ENCODE data around the gene VPS13A.
"Not testable (repeated sequence)": the region's sequence is repeated elsewhere in the genome, so short reads cannot be mapped to it uniquely, and the experiment has no call there.

Gene VPS13A

GRCh38 chr9:77261605-77262004 lies 84.3 kb downstream of the VPS13A start:
- Histone ChIP-seq H3K36me3 (ENCODE audit: control insufficient read depth, low read depth, low read length) (no peaks in the 10 kb centered on the region), H3K4me3 (ENCODE audit: low read length) (no peak overlapping the region), H3K9ac (ENCODE audit: low read length) (no peak overlapping the region), H3K9me3 (ENCODE audit: control insufficient read depth, low read depth, low read length) (no peaks in the 10 kb centered on the region), H3K27ac (ENCODE audit: low read length) (no peak overlapping the region), H3K27me3 (ENCODE audit: control insufficient read depth, insufficient read depth, low read length) (no peaks in the 10 kb centered on the region), H3K4me1 (ENCODE audit: control insufficient read depth, low read depth, low read length) (no peaks in the 10 kb centered on the region)

DNA sequence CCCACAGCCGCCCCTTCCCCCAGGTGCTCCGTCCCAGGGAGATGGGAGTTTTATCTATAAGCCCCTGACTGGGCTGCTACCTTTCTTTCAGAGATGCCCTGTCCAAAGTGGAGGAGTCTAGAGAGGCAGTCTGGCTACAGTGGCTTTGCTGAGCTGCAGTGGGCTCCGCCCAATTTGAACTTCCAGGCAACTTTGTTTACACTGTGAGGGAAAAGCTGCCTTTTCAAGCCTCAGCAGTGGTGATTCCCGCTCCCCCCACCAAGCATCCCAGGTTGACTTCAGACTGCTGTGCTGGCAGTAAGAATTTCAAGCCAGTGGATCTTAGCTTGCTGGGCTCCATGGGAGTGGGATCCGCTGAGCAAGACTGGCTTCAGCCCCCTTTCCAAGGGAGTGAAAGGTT lies 90.4 kb downstream of the VPS13A start:
- not testable (repeated sequence) for H3K36me3 ChIP-seq (ENCODE audit: control insufficient read depth, low read depth, low read length); H3K9ac ChIP-seq (ENCODE audit: low read length)

DNA sequence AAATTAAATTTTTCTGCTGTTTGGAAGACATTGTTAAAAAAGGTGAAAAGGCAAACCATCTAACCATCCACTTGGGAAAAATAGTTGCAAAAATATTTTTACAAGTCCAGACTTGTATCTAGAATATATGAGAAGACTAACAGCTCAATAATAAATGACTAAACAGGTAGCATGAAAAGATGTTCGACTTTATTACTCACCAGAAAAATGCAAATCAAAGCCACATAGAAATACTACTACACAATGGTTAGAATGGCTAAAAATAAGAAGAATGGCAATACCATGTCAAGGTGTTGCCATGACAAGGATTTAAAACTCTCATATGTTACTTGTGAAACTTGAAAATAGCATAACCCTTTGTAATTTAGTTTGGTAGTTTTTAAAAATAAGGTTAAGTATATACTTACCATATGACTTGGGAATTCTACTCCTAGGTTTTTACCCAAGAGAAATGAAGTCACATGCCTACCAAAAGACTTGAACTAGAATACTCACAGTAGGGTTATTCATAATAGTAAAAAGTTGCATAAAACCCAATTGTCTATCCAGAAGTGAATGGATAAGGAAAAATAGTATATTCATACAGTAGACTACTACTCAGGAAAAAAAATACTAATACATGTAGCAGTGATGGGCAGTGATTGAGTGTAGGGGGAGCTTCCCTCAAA lies 93.8 kb downstream of the VPS13A start:
- H3K4me3 ChIP-seq (ENCODE audit: low read length), result no peak overlapping the region
- H3K9me3 ChIP-seq (ENCODE audit: control insufficient read depth, low read depth, low read length), result no peaks in the 10 kb centered on the region
- peaks cover 18% of the 10 kb centered on the region for H3K4me1 ChIP-seq (ENCODE audit: control insufficient read depth, low read depth, low read length)
- no peaks in the 10 kb centered on the region for H3K36me3 ChIP-seq (ENCODE audit: control insufficient read depth, low read depth, low read length)
- H3K27ac ChIP-seq (ENCODE audit: low read length), result no peak overlapping the region
- H3K9ac ChIP-seq (ENCODE audit: low read length), result no peak overlapping the region
- no peaks in the 10 kb centered on the region for H3K27me3 ChIP-seq (ENCODE audit: control insufficient read depth, insufficient read depth, low read length)

More for the DNA sequence above, 90.4 kb downstream of the VPS13A start:
- H3K4me1 ChIP-seq (ENCODE audit: control insufficient read depth, low read depth, low read length); H3K4me3 ChIP-seq (ENCODE audit: low read length); H3K9me3 ChIP-seq (ENCODE audit: control insufficient read depth, low read depth, low read length); H3K27me3 ChIP-seq (ENCODE audit: control insufficient read depth, insufficient read depth, low read length); H3K27ac ChIP-seq (ENCODE audit: low read length): not testable (repeated sequence)

DNA sequence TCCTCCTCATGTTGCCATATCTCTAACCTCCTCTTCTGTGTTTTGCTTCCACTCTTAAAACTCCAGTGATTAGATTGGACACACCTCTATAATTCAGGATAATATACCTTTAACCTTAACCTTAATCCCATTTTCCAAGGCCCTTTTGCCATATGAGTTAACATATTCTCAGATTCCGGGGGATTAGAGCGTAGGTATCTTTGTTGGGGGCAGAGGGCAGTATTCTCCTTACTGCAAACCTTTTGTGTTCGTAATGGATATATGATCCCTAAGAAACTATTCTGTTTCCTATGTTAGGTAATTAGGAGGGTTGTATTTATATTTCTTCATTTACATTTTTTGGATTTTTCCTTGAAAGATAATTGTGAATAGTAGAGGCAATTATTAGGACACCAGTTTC lies 99.5 kb downstream of the VPS13A start:
- no peaks in the 10 kb centered on the region for H3K27me3 ChIP-seq (ENCODE audit: control insufficient read depth, insufficient read depth, low read length)
- H3K4me3 ChIP-seq (ENCODE audit: low read length), result no peak overlapping the region
- H3K4me1 ChIP-seq (ENCODE audit: control insufficient read depth, low read depth, low read length), result peaks cover 12% of the 10 kb centered on the region
- no peaks in the 10 kb centered on the region for H3K36me3 ChIP-seq (ENCODE audit: control insufficient read depth, low read depth, low read length)
- no peak overlapping the region for H3K9ac ChIP-seq (ENCODE audit: low read length)
- no peak overlapping the region for H3K27ac ChIP-seq (ENCODE audit: low read length)
- no peaks in the 10 kb centered on the region for H3K9me3 ChIP-seq (ENCODE audit: control insufficient read depth, low read depth, low read length)

GRCh38 chr9:77277719-77278118 lies 100.4 kb downstream of the VPS13A start:
- Histone ChIP-seq H3K27me3 (ENCODE audit: control insufficient read depth, insufficient read depth, low read length) (no peaks in the 10 kb centered on the region), H3K27ac (ENCODE audit: low read length) (no peak overlapping the region)

DNA sequence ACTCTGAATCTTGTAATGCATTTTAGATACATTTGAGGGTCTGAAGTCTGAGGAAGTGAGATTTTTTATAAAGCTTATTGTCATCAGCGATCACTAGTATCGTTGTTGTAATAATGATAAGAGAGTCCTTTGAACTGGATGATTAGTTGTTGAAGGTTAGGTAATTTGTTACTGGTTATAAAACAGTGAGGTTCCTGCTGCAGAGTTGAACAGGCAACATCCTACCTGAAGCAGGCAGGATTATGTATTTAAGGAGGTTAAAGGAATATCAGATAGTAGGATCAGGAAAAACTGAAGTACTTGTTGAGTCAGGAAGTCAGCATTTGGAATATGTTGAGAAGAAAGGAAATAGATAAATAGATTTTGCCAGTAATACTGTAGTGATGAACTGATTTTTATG lies 106.7 kb downstream of the VPS13A start:
- Histone ChIP-seq H3K9ac (ENCODE audit: low read length) (no peak overlapping the region), H3K36me3 (ENCODE audit: control insufficient read depth, low read depth, low read length) (peaks cover 14% of the 10 kb centered on the region)

More at GRCh38 chr9:77277719-77278118, 100.4 kb downstream of the VPS13A start:
- Histone ChIP-seq H3K9me3 (ENCODE audit: control insufficient read depth, low read depth, low read length) (no peaks in the 10 kb centered on the region), H3K9ac (ENCODE audit: low read length) (no peak overlapping the region), H3K36me3 (ENCODE audit: control insufficient read depth, low read depth, low read length) (peaks cover 3% of the 10 kb centered on the region), H3K4me3 (ENCODE audit: low read length) (no peak overlapping the region), H3K4me1 (ENCODE audit: control insufficient read depth, low read depth, low read length) (peaks cover 10% of the 10 kb centered on the region)

GRCh38 chr9:77284616-77285015 lies 107.3 kb downstream of the VPS13A start:
- H3K27me3 ChIP-seq (ENCODE audit: control insufficient read depth, insufficient read depth, low read length), result no peaks in the 10 kb centered on the region
- H3K36me3 ChIP-seq (ENCODE audit: control insufficient read depth, low read depth, low read length), result peaks cover 14% of the 10 kb centered on the region
- no peaks in the 10 kb centered on the region for H3K9me3 ChIP-seq (ENCODE audit: control insufficient read depth, low read depth, low read length)
- H3K27ac ChIP-seq (ENCODE audit: low read length), result no peak overlapping the region
- no peaks in the 10 kb centered on the region for H3K4me1 ChIP-seq (ENCODE audit: control insufficient read depth, low read depth, low read length)
- no peak overlapping the region for H3K4me3 ChIP-seq (ENCODE audit: low read length)
- no peak overlapping the region for H3K9ac ChIP-seq (ENCODE audit: low read length)

More for the DNA sequence above, 106.7 kb downstream of the VPS13A start:
- Histone ChIP-seq H3K4me1 (ENCODE audit: control insufficient read depth, low read depth, low read length) (no peaks in the 10 kb centered on the region), H3K27me3 (ENCODE audit: control insufficient read depth, insufficient read depth, low read length) (no peaks in the 10 kb centered on the region), H3K9me3 (ENCODE audit: control insufficient read depth, low read depth, low read length) (no peaks in the 10 kb centered on the region), H3K27ac (ENCODE audit: low read length) (no peak overlapping the region), H3K4me3 (ENCODE audit: low read length) (no peak overlapping the region)

DNA sequence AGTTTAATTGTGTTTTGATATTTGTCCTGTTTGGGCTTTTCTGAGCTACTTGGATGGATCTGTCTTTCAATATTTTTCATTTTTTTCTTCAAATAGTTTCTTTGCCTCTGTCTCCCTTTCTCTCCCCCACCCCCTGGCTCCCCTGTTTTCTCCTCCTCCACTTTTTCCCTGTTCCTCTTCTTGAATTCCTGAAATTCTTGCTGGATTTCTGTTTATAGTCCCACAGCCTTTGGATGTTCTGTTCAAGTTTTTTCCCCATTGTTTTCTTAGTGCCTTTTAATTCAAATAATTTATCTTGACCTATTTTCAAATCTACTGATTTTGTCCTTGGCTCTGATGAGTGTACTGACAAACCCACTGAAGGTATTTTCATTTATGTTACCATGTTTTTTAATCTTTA lies 113.0 kb downstream of the VPS13A start:
- H3K9me3 ChIP-seq (ENCODE audit: control insufficient read depth, low read depth, low read length), result no peaks in the 10 kb centered on the region
- H3K9ac ChIP-seq (ENCODE audit: low read length), result no peak overlapping the region
- no peak overlapping the region for H3K27ac ChIP-seq (ENCODE audit: low read length)
- H3K4me3 ChIP-seq (ENCODE audit: low read length), result no peak overlapping the region
- no peaks in the 10 kb centered on the region for H3K36me3 ChIP-seq (ENCODE audit: control insufficient read depth, low read depth, low read length)
- H3K4me1 ChIP-seq (ENCODE audit: control insufficient read depth, low read depth, low read length), result peaks cover 7% of the 10 kb centered on the region
- H3K27me3 ChIP-seq (ENCODE audit: control insufficient read depth, insufficient read depth, low read length), result no peaks in the 10 kb centered on the region

DNA sequence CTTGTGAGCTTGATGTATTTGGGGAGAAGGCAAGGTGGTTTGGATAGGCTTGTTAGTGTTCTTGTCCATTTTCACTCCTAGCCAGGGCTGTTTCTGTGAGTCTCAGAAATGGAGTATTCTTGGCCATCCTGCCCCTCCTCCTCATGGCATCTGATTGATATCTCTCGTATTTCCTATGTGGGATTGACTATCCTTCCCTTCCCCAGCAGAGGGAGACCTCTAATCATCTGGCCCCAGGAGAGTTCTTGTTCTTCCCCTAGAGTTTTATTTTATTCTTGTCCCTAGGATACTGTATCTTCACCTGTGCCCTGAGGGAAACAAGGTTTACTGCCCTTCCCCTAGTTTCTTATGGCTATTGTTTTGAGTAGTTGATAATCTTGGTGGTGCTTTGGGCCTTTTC lies 114.4 kb downstream of the VPS13A start:
- H3K27me3 ChIP-seq (ENCODE audit: control insufficient read depth, insufficient read depth, low read length), result no peaks in the 10 kb centered on the region
- no peaks in the 10 kb centered on the region for H3K9me3 ChIP-seq (ENCODE audit: control insufficient read depth, low read depth, low read length)
- no peaks in the 10 kb centered on the region for H3K36me3 ChIP-seq (ENCODE audit: control insufficient read depth, low read depth, low read length)
- H3K4me3 ChIP-seq (ENCODE audit: low read length), result no peak overlapping the region
- peaks cover 7% of the 10 kb centered on the region for H3K4me1 ChIP-seq (ENCODE audit: control insufficient read depth, low read depth, low read length)
- no peak overlapping the region for H3K27ac ChIP-seq (ENCODE audit: low read length)
- H3K9ac ChIP-seq (ENCODE audit: low read length), result no peak overlapping the region

DNA sequence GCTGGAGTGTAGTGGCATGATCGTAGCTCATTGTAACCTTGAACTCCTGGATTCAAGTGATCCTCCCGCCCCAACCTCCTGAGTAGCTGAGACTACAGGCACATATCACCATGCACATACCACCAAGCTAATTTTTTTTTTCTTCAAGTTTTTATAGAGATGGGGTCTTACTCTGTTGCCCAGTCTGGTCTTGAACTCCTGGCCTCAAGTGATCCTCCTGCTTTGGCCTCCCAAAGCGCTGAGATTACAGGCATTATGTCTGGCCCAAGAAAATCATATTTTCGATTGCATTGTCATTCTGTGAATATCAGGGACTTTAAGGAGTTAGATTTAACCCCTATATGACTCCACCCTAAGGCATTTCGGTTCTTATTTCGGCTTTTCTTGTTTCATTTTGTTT lies 116.6 kb downstream of the VPS13A start:
- no peaks in the 10 kb centered on the region for H3K9me3 ChIP-seq (ENCODE audit: control insufficient read depth, low read depth, low read length)
- no peaks in the 10 kb centered on the region for H3K36me3 ChIP-seq (ENCODE audit: control insufficient read depth, low read depth, low read length)
- no peaks in the 10 kb centered on the region for H3K27me3 ChIP-seq (ENCODE audit: control insufficient read depth, insufficient read depth, low read length)
- no peak overlapping the region for H3K4me3 ChIP-seq (ENCODE audit: low read length)
- no peak overlapping the region for H3K27ac ChIP-seq (ENCODE audit: low read length)
- H3K4me1 ChIP-seq (ENCODE audit: control insufficient read depth, low read depth, low read length), result peaks cover 7% of the 10 kb centered on the region
- no peak overlapping the region for H3K9ac ChIP-seq (ENCODE audit: low read length)

GRCh38 chr9:77304543-77304942 lies 127.2 kb downstream of the VPS13A start:
- H3K4me1 ChIP-seq (ENCODE audit: control insufficient read depth, low read depth, low read length), result no peaks in the 10 kb centered on the region
- no peaks in the 10 kb centered on the region for H3K36me3 ChIP-seq (ENCODE audit: control insufficient read depth, low read depth, low read length)
- H3K4me3 ChIP-seq (ENCODE audit: low read length), result no peak overlapping the region
- no peaks in the 10 kb centered on the region for H3K9me3 ChIP-seq (ENCODE audit: control insufficient read depth, low read depth, low read length)
- H3K27me3 ChIP-seq (ENCODE audit: control insufficient read depth, insufficient read depth, low read length), result no peaks in the 10 kb centered on the region
- H3K9ac ChIP-seq (ENCODE audit: low read length), result no peak overlapping the region
- H3K27ac ChIP-seq (ENCODE audit: low read length), result no peak overlapping the region

DNA sequence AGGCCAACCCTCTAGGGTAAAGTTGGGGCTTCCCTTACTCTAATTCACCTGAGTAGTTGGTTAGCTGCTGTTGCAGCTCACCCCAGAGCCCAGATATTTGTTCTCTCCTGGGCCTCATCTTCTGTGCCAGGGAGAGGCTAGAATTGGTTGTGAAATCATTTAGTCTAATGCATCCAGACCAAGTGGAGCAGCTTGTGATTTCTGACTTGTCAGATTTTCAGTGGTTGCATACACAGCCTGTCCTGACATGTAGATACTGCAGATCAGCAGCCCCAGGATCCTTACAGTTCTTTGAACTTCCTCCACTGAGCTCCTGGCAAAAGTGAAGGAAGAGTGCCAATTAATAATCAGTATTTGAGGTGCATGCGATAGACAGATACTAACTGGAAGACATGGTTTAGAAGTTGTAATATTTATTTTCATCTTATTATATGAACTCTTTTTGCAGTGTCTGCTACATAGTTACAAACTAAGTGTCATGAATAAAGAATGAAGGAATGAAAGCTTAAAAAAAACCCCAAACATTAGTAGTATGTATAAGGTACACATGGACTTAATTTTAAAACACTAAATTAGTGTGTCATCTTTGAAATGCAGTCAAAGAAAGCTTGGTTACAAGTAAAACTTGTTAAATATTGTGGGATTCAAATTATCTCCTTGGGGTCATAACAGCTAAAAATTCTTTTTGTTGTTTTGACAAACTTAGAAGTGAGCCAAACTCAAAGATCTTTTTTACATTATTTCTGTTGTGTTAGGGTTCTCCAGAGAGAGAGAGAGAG lies 128.5 kb downstream of the VPS13A start:
- H3K36me3 ChIP-seq (ENCODE audit: control insufficient read depth, low read depth, low read length), result no peaks in the 10 kb centered on the region
- H3K9ac ChIP-seq (ENCODE audit: low read length), result no peak overlapping the region
- no peaks in the 10 kb centered on the region for H3K4me1 ChIP-seq (ENCODE audit: control insufficient read depth, low read depth, low read length)
- no peaks in the 10 kb centered on the region for H3K27me3 ChIP-seq (ENCODE audit: control insufficient read depth, insufficient read depth, low read length)
- no peak overlapping the region for H3K27ac ChIP-seq (ENCODE audit: low read length)
- no peaks in the 10 kb centered on the region for H3K9me3 ChIP-seq (ENCODE audit: control insufficient read depth, low read depth, low read length)
- no peak overlapping the region for H3K4me3 ChIP-seq (ENCODE audit: low read length)

Data from iPS-18a (cell line).